DMS53 (cell line): ENCODE data around the gene BMP8B.
"Not testable (repeated sequence)": the region's sequence is repeated elsewhere in the genome, so short reads cannot be mapped to it uniquely, and the experiment has no call there.

Experiments
- DNase-seq: peaks from one replicate; lab custom pipeline; 2025; lab: John Stamatoyannopoulos, UW

BMP8B gene

DNA sequence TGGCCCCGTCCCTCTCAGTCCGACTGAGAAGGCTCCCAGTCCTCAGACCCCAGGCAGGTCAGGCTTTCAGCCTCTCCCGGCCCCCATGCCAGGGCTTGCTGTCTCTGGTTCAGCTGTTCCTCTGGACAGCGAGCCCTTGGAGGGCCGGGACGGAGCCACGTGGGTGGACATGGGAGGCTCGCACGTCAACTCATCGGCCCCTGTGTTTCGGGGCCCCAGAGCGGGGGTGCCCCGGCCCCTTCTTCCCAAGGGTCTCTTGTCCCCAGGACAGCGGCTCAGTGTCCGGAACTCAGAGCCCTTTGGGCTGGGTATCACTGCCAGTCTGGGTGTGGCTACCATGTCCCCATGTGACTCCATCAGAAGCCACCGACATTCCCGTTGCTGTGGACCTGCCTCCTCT lies 10.8 kb downstream of the BMP8B start:
- DNase-seq = not testable (repeated sequence)

DNA sequence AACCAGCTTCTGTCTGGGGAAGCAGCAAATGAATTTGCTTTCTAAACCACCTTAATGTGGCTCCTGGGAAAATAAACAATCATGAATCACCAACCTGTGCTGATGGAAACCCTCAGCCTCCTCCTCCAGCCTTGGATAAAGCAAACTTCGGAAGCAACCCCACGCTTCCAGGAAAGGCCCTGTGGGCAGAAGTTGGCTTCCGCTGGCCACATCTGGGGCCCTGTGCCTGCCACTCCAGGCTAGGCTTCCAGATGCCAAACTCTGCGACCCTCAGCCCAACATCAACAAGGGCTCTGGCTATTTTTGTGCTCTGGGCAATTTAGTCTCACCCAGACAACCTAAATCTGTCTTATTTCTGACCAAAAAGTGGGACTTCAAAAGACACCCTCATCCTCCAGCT lies 11.4 kb downstream of the BMP8B start:
- no peak for DNase-seq

DNA sequence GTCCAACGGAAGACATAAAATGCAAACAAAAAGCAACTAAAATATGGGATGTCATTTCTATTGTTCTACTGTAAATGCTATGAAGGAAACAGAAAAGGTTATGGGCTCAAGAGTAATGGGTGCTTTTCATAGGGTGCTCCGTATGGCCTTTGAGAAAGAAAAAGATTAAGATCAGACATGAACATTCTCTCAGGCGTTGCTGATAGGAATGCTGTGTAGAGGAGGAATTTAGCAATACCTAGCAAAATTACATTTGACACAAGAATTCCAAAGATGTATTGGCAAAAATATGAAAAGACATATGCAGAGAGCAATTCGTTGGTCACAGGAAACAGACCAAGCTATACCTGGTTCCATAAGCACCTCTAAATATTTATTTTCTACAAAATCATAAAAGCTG lies 11.8 kb downstream of the BMP8B start:
- DNase-seq = no peak

DNA sequence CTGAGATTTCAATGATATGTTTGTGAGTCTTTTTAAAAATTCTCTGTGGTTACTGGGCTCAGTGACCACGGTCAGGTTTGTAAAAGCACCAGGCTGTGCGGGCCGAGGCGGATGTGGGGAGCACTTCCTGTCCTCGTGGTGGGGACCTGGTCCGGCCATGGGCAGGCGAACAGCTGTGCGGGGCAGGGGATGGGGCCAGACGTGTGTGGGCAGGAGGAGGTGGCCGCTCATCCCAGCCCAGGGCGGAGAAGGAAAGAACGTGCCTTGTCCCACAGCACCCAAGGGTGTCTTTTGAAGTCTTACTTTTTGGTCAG lies 12.3 kb downstream of the BMP8B start:
- DNase-seq = no peak

DNA sequence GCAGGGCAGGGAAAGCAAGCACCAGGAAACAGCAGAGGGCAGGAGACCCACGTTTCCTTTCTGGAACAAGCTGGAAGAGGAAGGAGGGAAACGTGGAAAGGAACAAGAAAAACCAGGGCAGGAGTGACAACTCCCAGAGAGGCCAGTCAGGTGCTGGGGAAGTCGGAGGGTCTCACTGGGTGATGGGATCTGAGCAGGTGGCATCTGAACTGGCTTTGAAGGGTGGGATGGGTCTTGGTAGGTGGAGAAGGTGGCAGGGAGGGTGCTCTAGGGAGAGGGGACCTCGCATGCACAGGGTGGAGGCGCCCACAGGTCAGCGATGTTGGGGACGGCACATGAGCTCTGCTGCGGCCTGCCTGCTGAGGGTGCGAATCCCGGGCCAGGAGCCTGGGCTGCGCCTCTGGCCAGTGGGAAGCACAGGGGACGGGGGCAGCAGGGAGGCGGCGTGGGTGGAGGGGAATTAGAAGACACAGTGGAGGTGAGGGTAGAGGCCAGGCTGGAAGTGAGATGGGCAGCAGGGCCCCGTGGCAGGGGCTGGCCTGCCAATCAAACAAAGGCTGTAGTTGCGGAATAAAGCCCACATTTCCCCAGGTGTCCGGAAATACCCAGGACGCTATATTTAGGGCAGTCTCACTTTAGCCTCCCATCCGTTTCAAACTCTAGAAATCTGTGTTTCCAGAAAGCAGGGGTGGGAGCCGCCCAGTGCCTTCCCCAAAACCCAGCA lies 12.8 kb downstream of the BMP8B start:
- not testable (repeated sequence) for DNase-seq

DNA sequence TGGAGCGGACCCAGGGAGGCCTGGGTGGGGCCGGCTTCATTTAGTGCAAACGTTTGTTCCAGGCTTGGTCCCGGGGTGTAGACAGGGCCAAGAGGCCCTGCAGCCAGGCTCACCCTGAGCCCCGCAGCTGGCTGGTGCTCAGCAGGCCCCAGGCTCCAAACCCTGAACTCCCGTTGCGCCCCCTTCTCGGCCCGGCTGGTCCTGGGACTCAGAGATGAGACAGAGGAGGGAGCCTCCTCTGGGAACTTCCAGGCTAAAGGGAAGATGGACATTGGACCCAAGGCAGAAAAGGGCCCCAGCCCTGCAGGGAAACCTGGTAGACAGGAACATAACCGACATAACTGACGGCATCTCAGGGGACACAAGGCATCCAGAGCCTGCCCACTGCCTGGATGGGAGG lies 13.5 kb downstream of the BMP8B start:
- not testable (repeated sequence) for DNase-seq

DNA sequence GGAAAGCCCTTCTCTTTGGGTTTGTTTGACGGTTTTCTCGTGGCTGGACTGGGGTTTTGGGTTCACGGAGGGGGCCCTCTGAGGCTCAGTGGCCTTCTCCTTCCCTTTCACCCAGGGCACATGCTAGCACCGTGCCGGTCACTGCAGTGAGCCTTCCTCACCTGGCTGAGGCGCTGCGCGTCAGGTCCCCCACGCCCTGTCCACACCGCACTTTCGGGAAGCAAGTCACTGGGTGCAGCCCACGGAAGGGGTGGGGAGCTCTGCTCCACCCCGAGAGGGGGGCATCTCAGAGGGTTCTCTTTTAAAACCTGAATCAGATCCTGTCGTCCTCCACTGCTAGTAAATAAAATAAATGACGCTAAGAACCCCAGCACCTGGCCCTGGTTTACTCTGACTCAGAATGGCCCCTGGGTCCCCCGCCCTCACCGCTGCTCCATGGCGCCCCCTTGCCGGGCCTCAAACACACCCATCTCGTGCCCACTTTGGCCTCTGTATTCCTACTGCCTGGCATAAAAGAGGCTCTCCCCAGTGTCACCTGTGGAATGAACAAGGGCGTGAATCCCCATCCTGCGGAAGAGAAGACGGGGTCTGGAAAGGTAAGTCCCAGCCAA lies 15.2 kb downstream of the BMP8B start:
- DNase-seq = not testable (repeated sequence)

DNA sequence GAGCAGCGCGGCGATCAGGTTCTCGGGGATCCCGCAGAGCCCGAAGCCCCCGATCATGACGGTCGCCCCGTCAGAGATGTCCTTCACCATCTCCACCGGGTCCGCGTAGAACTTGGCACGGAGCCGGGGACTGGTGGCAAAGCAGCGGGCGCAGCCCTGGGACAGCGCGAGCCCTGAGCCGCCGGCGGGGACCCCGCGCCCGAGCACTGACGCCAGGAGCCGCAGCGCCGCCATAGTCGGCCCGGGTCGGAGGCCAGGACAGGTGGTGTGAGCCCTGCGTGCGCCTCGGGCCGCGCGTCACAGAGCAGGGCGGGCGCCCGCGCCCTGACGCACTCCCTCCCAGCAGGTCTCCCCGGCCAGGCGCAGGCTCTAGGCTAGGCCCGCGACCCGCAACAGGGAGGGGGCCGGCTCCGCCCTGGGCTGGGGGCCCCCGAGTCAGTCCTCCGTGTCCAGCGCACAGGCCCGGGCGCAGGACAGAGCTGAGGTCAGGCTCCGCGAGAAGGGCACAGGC lies 17.6 kb downstream of the BMP8B start, which contains the start of gene OXCT2:
TSS of gene OXCT2 (minus strand) at position 327 of the 511 bp plus-strand sequence. CDS start at position 234, 93 bp downstream.
- not testable (repeated sequence) for DNase-seq

DNA sequence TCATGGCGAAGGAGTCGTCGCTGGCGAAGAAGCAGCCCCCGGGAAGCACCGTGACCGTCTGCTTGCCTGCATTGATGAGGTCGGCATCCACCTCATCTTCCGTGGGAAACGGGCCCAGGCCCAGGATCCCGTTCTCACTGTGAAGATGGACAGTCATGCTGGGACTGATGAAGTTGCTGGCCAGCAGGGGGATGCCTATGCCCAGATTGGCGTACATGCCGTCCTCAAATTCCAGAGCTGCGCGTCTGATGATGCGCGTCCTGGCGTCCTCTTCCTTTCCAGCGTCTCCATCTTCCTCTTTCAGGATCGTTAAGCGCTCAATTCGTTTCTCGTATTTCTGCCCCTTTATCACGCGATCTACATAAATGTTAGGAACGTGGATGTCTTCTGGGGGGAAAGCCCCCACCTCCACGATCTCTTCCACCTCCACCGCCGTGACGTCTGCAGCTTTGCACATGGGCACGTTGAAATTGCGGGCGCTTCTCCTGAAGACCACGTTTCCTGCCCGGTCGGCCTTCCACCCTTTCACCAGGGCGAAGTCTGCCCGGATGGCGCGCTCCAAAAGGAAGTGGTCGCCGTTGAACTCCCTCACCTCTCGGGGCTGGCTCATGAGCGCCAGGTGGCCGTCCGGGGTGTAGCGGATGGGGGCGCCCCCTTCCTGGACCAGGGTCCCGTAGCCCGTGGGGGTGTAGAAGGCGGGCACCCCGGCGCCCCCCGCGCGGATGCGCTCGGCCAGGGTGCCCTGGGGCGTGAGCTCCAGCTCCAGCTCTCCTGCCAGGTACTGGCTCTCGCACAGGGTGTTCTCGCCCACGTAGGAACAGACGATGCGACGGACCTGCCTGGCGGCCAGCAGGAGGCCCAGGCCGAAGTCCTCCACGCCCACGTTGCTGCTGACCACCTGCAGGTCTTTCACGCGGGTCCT lies 18.3 kb downstream of the BMP8B start:
- DNase-seq = not testable (repeated sequence)

DNA sequence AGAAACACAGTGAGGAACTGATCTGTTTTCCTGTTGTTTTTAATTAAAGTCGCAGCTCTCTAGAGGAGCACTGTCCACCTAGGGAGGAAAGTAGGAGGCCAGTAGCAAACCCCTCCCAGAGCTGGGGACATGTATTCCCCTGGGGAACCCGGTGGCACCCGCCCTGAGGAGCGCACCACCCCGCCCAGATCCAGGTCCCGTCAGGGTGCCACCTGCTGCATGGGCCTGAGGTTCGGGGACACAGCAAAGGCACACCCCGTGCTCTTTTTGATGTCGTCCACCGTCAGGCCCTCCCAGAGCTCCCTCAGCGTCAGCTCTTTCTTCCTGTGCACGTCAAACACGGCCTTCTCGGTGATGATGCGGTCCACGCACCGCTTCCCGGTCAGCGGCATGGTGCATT lies 19.2 kb downstream of the BMP8B start:
- not testable (repeated sequence) for DNase-seq

DNA sequence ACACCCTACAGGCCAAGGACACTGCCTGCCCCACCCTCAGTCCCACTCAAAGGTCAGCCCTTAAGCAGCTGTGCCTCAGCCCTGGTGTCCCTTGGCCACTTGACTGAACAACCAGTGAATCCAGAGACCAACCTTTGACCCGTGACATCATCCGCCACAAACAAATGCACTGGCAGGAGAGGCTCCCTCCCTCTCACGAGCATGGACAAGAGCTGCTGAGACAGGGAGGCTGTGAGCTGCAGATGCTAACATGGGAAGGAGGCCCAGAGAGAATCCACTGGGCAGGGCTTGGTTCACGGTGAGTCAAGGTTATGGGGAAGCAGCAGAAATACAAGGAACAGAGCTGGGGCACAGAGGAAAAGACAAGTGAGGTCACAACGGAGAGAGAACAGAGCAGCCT lies 22.2 kb downstream of the BMP8B start:
- DNase-seq = not testable (repeated sequence)

DNA sequence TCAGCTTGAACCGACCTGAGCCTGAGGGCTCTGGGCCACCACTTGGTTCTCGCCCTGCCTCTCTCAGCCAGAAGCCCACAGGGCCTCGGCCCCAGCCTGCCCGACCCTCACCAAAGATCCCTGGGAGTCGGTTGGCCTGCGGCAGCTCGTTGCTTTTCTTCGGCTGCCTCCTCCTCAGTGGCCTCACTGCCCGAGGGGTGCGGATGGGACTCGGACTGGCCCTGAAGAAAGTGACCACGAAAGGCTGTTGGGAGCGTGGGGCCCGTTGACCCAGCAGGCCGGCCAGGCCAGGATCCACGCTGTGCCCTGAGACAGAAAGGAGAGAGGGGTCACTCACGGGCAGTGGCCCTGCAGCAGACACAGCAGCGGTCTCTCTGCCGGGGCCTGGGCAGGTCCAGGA lies 24.2 kb downstream of the BMP8B start:
- DNase-seq = not testable (repeated sequence)

DNA sequence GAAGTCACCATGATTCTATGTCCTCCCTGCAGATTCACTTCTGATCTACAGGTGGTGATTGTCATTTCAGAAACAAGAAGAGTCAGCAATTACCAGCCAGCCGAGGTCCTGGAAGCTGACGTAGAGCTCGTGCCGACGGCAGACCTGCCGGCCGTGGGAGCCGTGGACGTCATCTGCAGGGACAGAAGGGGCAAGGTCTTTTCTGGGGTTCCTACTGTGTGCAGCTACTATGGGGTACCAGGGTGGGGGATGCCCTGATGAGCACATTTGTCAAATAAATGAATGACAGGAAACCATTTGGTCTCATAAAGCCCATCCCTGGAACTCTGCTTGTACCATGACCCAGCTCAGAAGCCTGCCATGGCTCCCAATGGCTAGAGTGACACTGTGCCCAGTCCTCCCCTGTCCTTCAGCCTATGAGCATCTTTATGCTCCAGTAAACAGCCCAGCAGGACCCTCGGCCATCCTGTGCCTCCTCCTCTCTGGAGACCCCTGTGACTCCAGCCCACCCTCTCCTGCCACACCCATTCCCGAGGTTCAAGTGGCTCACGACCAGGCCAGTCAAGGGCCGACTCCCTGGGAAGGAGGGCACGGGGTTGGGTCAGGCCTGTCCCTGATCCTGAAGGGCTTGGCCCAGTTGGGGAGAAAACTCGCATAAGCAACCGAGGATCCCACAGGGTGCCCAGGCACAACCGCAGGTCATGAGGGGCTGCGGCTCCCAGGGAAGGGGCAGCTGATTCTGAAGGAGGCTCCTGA lies 24.9 kb downstream of the BMP8B start:
- not testable (repeated sequence) for DNase-seq

DNA sequence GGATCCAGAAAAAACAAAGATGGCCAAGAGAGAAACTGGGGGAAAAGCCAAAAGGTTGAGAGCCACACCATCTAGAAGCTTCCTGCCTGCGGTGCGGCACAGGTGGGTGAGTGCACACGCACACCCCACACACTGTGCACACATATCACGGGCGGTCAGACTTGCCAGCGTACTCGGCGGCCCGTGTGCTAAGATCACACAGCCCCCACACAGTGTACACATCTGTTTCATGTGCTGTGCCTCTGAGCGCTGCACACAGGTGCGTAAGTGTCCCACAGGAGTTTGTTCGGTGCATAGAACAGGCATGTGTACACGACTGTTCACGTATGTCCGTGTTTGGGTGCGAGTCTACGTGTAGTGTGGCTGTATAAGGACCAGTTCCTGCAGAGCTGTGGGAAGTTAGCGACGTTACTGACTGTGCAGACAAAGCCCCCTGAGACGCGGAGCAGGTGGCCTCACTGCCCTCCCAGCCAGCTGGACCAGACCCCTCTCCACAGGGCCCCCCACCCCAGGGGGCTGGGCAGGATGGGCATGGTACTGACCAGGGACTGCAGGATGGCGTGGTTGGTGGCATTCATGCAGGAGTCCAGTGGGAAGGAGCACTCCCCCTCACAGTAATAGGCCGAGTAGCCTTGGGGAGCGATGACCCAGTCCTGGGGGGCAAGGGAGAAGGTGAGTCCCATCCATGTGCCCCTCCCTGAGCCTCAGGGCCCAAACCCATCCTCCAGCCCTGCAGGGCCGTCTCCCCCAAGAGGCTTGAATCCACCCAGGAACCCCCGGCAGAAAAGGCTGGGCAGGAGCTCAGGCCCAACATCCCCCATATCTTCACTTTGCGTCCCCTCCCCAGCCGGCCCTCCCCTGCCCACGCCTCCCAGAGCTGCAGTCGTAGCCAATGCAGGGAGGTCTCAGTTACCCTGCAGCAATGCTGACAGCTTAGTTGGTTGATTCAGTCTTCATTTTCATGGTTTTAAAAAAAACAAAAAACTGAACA lies 25.8 kb downstream of the BMP8B start:
- DNase-seq = no peak

DNA sequence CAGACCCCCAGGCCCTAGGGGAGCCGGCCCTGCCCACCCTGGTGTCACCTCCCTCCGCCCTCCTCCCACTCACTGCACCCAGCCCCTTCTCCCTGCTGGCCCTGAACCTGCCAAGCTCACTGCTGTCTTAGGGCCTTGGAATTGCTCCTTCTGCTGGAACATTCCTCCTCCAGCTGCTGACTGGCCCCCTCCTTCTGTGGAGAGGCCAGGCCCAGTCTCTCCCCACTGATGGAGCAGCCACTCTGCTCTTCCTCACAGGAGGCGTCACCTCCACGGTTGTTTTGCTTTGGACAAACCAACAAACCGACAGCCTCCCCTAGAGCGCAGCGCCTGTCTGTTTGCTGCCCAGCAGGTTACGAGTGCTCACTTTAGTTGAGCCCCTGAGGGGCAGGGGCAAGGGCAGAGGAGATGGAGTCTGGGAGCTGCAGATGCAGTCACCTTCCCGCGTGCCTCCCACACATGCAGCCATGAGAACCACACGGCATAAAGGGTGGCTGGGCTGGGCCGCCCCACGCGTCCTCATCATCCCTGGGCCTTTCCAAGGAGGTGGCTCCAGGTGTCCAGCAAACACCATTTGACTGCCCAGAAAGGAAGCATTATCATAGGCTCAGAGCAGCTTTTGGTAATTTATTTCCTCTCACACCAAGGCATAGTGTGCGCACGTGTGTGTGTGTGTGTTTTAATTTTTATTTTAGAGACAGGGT lies 27.0 kb downstream of the BMP8B start:
- DNase-seq = no peak

DNA sequence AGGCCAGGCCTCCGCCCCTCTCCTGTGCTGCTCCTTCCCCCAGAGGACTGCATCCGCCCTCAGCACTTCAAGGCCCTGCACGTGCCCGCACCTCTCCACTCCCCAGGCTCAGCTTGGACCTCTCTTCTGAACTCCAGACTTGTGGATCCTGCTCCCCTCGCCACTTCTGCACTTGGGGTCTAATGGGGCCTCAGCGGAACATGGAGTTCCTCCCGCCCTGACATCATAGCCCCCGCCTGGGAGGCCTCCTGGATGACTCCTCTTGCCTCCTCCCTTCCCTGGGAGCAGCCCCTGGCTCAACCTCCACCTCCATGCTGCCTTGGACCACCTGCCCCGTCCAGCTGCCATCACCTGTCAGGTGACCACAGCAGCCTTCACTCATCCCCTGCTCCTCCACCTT lies 27.6 kb downstream of the BMP8B start:
- DNase-seq = no peak

DNA sequence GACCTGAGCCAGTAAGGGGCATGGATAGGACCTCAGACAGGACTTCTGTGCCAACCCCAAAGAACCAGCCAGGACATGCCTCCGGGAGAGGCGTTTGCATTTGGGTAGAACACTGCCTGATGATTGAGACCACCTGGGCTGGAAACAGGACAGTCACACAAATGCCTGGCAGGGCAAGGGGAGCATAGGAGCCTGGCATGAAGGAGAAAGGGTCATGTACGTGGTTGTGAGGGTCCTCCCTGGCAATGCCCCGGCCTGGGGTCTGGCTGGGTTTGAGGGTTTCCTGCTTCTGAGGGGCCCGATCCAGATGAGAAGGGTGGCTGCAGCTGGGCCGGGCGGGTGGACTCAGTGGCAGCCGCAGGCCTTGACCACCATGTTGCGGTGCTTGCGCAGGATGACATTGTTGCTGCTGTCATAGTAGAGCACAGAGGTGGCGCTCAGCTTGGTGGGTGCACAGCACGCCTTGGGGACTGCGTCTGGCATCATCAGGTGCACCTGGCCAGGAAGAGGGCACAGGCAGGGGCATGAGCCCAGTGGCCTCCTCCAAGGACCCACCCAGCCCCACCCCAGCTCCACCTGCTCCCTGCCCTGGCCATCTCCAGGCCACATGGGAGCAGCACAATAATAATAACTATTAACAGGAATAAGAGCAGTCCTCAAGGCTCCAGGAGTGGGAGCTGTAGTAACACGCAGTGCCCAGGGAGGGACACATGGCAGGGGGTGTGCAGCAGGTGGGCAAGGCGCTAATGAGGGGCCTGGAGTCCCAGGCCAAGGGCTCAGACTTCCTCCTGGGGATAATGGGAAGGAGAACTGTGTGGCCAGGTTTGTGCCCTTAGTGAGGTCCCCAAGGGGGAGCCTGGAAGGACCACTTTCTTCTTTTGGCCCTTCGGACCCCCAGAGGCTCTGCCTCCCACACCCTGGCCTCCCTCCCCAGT lies 28.3 kb downstream of the BMP8B start:
- no peak for DNase-seq

DNA sequence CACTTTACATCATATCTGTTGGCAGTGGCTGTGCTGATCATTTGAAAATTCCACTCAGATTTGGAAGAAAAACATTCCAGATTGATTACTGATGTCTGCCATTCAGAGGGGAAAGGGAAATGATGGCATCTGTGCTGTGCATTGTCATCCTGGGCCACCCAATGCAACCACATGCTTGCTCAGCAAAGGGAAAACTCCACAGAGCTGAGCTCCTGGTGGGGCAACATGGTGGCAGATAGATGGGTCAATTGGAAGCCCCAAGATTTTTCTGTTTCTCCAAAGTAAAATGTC lies 29.3 kb downstream of the BMP8B start:
- DNase-seq = no peak
